Sciatic nerve (tissue), 2 donors: Measurements from ENCODE around the gene FAM120A. TPM values are rescaled to one million over a fixed set of nuclear protein-coding genes. Genes with fewer than 3 reads are reported as not detected.

Experiments
- ATAC-seq: fragments of 200-7000 bp; cut with Tn5 transposase; one replicate; pipeline ENCODE4 v1.9.1; 2020; ENCODE audit warnings: mild to moderate bottlenecking, moderate library complexity
- DNase-seq: peaks from one replicate; pipeline ENCODE4 v3.0.0-alpha.2; 2020; ENCODE audit warnings: low spot score
- intact Hi-C: fragments of 100-400 bp; cut with DNase I; formaldehyde crosslinking; loops from one replicate; pipeline ENCODE4 v1.14.2; 2022
- total RNA-seq: library from RNA; stranded (reverse); fragmentation: NEBNext Ultra II Directional; extraction: Animal tissue kit (Norgen Biotek cat#: 25700); gene quantifications from one replicate; pipeline ENCODE4 v1.2.1, GENCODE V29; 2021
- donor health status: DM: no; HTN: no; CAD: no.
- donor health status: DM: no; HTN: no; CAD: no.

The FAM120A gene
- total RNA-seq, 1 donor from 2014 or later, result 74.1 TPM

DNA sequence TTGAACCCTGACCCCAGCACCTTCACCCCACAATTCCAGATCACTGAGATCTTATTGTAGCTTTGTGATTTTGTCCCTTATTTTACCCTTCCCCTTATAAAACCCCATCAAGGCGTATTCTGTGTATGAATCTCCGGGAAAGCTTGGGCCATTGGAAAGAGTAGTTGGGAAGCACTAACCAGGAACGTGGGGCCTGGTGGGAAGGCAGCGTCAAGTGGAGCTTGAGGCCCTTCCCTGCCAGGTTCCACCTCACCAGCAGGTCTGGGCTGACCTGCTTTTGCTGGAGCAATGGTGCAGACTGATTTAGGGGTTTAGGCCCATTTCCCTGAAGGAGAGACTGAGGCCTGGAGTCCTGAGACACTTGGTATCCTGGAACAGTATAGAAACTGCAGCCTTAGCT, 134.2 kb downstream of the FAM120A start:
- DNase-seq (no peak), ATAC-seq (no peak)
- intact Hi-C loops, result no loop called here

DNA sequence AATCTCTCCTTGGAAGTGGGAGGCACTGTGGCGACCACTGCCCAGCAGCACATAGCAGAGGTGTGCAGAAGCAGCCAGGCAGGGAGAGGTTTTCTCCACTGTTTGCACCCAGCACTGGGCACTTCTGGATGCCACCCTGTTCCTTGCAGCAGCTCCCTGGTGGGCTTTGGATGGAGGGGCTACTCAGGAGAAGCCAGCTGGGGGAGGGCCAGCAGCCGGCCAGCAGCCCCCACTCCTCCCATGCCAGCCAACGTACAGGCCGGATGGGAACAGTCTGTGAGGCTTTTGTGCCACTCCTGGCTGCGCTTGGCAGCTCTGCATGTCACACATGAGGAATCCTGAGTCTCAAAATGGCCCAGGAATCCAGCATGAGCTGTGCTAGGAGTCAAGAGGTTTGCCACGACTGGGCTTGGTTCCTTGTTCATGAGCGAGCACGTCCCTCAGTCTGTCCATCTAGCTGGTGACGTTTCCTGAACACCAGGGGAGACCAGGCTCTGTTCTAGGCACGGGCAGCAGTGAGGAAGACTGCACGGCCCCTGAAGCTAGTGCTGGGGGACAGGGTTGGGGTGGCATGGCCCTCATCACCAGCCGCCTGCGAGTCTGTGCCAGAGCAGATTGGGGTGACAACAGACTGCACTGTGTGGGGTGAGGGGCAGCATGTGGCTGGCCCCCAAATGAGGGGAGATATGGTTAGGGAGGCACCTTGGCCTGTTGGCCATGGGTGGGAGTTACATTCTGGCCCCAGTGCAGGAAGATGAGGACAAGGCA, 135.0 kb downstream of the FAM120A start:
- ATAC-seq, result no peak
- intact Hi-C loops, result no loop called here
- no peak for DNase-seq

DNA sequence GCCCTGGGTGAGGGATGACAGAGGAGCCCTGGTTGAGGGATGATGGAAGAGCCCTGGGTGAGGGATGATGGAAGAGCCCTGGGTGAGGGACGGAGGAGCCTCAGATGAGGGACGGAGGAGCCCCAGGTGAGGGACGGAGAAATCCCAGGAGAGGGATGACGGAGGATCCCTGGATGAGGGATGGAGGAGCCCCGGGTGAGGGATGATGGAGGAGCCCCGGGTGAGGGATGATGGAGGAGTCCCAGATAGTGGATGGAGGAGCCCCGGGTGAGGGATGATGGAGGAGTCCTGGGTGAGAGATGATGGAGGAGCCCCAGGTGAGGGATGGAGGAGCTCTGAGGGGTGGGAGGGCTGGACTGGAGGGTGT, 135.8 kb downstream of the FAM120A start:
- ATAC-seq, result peak; percentile 23
- no peak for DNase-seq
- intact Hi-C loops, result no loop called here

DNA sequence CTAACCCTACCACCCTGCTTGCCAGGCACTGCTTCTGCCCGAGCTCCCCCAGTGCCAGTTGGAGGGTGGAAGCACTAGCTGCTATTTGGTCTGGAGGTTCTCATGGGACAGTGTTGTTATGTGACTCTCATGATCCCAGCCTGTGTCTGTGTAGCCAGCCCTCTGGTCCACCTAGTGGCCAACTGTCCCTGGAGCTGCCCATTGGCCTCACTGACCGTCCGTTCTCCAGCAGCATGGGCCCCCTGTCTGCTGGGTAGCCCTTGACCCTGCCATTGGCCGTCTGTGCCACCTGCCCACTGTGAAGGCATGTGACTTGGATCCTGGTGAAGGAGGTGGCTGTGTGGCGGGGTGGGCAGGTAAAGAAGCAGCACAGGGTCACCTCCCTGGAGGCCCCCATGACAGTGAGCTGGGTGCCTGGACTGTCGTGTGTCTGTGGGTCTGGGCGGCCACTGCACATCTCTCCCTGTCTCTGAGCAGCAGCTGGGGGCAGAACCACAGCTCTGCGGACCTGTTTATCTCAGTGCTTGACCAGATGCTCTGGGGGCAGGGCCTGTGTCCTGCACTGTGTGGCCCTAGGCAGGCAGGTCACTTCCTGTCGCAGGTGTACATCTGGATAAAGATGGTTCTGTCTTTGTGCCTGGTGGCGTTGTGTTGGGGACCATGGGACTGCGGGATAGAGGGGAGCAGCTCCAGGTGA, 136.3 kb downstream of the FAM120A start:
- DNase-seq, result no peak
- peak; percentile 16 for ATAC-seq
- intact Hi-C loops, result no loop called here

DNA sequence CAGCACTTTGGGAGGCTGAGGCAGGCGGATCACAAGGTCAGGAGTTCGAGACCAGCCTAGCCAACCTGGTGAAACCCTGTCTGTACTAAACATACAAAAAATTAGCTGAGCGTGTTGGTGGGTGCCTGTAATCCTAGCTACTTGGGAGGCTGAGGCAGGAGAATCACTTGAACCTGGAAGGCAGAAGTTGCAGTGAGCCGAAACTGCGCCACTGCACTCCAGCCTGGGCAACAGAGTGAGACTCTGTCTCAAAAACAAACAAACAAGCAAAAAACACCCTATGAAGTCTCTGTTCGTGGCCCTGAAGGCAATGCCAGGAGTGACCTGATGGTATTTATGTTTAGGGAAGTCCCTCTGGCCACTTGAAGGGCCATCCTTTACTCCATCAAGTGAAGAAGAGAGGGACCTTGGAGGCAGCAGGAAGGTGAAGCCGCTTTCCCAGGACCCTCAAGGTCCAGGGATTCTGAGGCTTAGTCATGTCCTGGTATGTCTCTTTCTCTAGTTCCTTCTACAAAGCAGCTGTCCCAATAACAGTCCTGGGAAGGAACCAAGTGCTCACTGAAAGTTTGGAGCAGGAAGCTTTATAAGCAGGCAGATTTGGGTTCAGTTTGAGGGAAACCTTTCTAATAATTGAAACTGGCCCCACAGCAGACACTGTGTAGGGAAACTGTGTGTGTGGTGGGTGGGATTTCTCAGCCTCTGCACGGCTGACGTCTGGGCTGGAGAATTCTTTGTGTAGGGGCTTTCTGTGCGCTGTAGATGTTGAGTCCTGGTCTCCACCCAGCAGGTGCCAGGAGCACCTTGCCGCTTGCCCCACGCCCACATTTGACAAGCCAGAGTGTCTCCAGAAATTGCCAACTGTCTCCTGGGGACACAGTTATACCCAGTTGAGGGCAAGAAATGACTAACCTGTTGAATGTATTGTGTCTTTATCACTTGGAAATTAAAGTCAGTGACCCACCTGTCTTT, 137.4 kb downstream of the FAM120A start:
- ATAC-seq (no peak), DNase-seq (peak; percentile 10)
- intact Hi-C loops, result no loop called here

DNA sequence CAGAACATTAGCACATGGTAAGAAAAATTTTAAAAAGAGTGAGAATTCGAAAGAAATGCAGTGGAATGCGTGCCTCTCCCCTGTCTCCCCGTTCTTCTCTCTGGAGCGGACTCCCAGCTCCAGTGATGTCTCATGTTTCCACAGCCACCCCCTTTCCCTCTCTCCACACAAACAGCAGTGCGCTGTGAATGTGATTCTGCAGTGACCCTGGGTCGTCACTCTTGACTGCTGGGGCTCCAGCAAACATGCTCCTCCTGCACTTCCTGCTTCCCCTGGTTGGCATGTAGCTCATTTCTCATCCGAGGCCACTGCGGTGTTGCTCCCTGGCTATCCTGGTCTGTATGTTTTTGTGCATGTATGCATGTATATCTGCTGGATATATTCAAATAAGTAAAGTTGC, 138.2 kb downstream of the FAM120A start:
- intact Hi-C loops, result no loop called here
- peak; percentile 47 for ATAC-seq
- peak; percentile 52 for DNase-seq

DNA sequence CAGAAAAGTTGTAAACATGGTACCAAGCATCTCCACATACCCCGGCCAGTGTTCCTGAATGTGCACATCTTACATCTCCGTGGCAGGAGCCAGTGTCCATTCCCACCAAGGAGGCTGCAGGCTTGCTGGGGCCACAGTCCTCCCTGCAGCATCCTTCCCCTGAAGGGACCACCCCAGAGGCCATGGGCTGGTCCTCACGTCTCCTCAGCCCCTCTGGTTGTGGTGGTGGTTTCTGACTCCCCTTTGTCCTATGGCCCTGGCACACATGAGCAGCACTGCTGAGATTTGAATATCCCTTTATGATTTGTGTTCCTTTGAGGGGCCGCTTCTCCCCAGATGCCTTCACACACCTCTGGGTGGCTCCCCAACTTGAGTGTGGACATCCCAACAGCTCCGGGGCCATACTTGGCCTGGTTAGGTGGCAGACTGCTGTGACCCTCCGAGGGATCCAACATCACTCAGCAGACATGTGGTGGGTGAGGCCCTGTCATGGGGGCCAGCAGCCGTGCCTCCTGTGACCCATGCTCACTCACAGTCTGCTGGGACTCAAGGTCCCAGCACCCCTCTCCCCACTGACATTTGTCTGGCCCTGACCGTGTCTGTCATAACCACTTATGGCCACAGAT, 139.2 kb downstream of the FAM120A start:
- intact Hi-C loops, result no loop called here
- ATAC-seq, result no peak
- peak; percentile 31 for DNase-seq

DNA sequence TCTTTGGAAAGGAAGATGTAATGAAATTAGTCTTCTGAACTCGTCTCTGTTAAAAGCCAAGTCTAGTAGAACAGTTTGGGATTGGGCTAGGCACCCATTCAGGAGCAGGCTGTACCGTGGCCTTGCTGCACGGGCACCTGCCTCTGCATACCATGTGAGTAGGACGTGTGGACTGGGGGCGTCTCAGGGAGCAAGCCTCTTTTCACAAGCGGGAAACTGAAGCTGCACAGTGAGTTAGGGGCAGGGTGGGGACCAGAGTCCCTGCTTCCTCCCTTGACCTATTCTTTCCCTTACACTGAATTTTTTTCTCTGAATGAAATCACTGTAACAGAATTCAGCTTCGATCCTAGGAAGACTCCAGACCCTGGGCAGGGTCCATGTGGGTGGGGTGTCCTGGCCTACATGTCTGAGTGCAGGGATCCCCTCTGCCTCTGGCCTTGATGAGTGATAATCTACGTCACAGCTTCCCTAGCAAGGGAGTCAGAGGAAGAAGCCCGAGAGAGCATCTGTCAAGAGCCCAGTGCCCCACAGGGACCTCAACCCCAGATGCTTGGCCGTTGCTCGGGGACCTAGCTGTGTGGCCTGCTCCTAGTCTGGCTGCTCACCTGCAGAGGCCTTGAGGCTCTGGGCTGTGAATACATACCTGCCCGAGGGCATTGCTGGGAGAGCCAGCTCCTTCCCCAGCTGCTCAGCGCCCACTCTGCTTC, 140.0 kb downstream of the FAM120A start:
- peak; percentile 39 for DNase-seq
- no peak for ATAC-seq
- intact Hi-C loops, result no loop called here

DNA sequence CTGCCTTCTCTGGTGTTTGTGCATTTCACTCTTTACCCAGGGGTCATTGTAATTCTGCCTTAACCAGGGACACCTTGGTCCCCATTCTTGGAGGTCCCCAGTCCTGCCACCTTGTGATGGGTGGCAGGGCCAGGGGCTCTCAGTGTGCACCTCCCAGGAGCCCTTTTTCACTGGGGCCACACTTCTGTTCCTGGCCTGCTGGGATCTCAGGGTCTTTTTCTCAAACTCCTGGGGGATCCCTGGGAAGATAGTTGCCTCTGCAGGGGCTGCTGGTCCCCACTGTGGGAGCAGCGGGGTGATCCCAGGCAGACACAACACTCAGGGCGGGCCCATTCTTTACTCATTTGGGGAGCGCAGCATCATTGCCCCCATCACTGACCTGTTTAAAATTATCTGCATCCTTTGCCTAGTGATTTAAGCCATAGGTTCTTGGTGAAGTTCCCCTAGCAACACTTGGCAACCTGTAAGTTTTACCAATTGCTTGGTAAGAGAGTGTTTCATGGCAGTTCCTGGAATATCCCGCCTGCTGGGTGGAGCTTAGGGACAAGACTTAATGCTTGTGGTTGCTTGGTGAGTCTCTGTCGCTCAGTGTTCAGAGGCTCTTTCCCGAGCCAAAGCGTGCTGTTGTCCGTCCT, 140.6 kb downstream of the FAM120A start:
- no peak for ATAC-seq
- intact Hi-C loops, result no loop called here
- DNase-seq, result no peak

DNA sequence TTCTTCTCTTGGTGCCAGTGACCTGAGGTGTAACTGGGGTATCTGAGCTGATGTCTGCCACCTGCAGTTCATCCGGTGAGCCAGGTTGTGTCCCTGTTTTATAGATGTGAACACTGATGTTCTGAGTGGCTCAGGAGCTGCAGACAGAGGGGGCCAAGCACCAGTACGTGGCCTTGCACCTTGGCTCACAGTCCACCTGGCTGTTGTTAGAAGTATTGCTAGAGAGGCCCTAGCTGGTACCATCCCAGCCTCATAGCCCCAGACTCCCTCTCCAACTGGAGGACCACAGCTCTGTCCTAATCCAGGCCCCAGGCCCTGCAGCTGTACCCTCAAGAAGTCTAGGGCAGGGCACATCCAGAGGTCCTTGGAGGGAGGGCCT, 141.1 kb downstream of the FAM120A start:
- ATAC-seq, result no peak

DNA sequence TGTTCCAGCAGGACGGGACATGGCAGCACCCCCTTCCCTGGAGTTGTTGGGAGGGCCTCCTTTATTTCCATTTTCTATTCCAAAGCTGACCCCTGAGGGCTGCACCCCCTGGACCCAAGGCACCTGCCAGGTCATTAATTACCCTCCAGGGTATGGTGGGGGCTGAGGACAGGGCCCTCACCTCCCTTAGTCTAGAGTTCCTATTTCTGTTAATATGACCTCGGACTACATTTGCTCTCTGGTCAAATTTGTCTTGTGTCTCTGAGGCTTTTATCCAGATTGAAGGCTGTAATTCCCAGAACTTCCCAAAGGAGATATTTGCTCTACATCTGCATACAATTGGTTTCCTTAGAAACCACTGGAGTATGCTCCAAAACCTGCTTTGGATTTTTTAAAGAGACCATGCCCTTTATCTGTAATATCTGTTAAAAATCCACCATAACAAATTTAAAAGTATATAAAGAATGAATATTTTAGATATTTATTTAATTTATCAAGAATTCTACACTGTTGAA, 141.7 kb downstream of the FAM120A start:
- peak; percentile 39 for ATAC-seq
- peak; percentile 15 for DNase-seq
- intact Hi-C loops, result no loop called here

More for the DNA sequence above, 141.1 kb downstream of the FAM120A start:
- intact Hi-C loops, result no loop called here
- DNase-seq, result peak; percentile 47

DNA sequence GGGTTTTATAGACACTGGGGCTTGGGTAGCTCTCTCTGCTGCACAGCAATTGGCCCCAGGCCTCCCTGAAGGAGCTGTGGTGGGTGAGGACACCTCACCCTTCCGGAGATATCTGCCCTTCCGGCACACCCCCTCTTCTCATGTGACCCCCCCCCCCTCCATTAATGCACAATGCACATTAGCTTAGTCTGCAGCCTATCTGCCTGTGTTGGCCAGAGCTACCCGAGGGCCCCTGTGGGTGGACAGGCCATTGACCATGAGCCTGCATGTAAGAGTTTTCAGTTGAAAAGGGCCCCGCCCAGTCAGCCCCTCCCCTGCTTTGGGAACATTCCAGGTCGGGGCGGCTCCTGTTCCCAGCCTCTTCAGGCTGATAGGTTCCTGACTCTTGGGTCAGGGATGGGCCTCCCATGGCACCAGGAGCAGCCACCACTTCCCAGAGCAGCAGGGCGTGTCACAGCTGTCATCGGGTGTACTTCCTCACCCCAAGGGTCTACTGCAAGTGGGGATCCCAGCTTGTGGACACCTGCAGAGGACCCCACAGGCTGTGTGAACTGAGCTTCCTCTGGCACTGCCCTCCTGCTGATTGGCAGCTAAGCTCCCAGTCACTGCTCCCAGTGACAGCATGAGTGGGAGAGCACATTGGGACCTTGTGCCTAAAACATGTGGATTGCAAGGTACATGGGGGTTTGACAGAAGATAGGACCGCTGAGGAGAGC, 142.7 kb downstream of the FAM120A start:
- intact Hi-C loops, result no loop called here
- ATAC-seq (peak; percentile 25), DNase-seq (peak; percentile 55)

DNA sequence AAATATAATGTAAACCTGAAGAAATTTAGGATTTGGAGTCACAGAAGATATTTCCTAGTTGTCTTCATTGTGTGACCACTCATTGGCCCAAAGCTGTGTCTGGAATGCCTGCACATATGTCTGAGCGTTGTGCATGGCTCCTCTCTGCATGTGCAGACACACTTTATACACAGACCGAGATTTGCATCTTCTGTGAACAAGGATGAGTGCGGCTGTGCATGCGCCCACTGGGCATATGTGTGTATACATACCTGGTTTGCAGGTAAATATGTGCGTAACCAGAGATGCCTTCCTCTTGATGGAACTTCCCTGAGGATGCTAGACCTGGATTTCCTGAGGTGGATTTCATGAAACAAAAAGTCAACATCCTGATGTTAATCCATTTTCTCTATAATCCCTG, 144.0 kb downstream of the FAM120A start:
- intact Hi-C loops, result no loop called here
- DNase-seq, result peak; percentile 18
- ATAC-seq, result no peak

DNA sequence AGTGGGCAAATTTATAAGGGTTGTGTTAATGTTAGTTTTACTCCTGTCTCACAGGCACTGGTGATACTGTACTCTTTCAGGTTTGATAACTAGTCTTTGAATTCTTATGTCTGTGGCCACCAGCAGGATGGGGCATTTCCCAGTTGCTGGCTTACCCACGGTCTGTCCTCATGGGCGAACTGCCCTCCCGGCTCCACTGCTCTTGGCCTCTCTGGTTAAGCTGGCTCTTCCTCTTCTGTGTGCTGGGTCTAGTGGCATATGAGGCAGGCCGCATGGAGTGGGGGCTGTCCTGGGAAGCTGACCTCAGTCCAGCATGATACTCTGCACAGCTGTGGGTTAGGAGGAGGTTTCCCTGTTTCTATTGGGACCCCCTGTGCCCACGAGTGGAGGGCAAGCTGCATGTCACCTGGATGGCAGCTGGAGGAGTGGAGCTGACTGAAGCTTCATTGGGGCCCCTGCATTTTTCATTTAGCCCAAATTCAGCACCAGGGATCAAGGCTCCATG, 144.4 kb downstream of the FAM120A start:
- intact Hi-C loops, result loop anchor here (2.0 kb wide), 1 partner anchor 43 kb away; no protein-coding TSS in a partner anchor
- peak; percentile 22 for DNase-seq
- ATAC-seq, result no peak

DNA sequence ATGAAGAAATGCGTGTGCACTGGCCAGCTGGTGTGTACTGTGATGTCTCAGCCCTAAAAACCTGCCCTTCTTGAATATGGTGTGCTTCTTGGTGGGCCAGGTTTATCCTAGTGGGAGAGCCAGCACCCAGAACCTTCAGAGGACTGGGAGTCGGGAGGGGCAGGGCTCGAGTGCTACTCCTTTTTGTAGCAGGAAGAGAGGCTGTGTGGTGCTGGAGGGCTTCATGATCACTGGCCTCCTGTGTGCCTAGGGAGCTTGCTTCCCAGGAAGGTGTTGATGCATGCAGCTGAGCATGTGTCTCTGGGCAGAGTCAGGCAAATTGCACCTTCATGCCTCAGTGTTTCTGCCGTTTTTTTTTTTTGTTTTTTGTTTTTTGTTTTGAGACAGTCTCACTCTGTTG, 144.9 kb downstream of the FAM120A start:
- DNase-seq, result peak; percentile 12
- ATAC-seq, result no peak
- intact Hi-C loops, result loop anchor here (2.0 kb wide), 1 partner anchor 42 kb away; no protein-coding TSS in a partner anchor

DNA sequence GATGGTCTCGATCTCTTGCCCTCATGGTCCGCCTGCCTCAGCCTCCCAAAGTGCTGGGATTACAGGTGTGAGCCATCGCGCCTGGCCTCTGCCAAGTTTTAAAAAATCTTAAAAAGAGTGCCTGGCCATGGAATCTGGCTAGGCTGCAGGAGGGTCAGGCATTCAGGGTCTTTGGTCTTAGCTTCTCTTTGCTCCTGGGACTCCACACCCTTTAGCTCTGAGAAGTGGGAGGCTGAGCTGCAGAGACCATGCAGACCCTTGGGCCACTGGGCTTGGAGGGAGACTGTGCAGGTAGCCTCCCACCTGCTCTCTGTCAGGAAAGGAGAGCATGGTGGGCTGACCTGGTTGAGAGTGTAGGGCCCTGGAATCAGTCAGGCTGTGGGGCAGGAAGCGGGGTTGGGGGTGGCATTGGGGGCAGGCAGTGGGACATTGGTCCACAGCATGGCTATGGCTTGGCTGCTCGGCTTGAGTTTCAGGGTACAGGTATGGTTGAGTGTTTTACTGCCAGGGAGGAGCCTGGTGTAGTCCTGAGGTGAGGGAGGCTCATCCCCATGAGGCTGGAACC, 145.7 kb downstream of the FAM120A start:
- ATAC-seq (no peak), DNase-seq (peak; percentile 36)
- intact Hi-C loops, result loop anchor here (2.0 kb wide), 1 partner anchor 42 kb away; no protein-coding TSS in a partner anchor
